Ammon's horn (tissue), 1 donor: ENCODE measurements around the gene GPR62.
A peak's percentile ranks its signal among the peaks of the same experiment; 100 is the strongest.
"Not testable (repeated sequence)": the region's sequence is repeated elsewhere in the genome, so short reads cannot be mapped to it uniquely, and the experiment has no call there.

Source experiments
- DNase-seq: peaks from one replicate; pipeline ENCODE4 v3.0.0-alpha.2; 2016; ENCODE audit warnings: low spot score

GPR62 gene

DNA sequence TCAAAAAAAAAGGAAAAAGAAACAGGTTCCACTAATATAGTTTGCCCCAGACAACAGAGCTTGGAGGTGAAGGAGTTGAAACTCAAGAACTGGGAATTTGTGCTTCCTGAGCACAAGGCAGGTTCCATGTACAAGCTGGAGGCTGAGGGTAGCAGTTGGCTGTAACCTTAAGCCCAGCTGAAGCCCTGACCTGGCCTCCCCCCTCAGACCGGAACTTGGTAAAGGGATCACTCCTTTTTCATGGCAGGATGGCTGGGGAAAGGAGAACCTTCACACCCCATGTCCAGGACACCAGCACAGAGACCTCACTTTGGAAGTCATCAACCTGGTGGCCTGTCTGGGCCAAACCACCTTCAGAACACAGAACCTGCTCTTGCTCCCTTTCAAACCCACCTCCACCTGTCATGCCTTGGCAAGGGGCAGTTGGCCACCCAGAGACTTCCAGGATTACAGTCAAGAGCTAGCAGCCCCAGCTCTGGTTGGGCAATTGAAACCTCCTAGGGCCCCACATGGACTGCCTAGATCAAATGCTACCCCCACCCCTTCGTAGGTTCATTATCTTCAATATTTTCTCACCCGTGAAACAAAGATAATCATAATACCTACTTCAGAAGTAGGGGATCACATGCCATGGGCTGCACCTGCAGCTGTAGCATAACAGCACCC is 37.0 kb downstream of the GPR62 start:
- DNase-seq, result no peak

- DNase-seq, result not testable (repeated sequence)
These were observed 38.5 kb downstream of the GPR62 start for GRCh38 chr3:51993657-51994056.

GRCh38 chr3:51994530-51994929 is 39.3 kb downstream of the GPR62 start:
- no peak for DNase-seq

GRCh38 chr3:51995346-51996163 is 40.4 kb downstream of the GPR62 start, which contains the start of gene RPL29:
Gene RPL29 (minus strand): TSS chr3:51995895. CDS start chr3:51995461, 434 bp downstream.
- peak; percentile 93 for DNase-seq

GRCh38 chr3:51997172-51997571 is 42.0 kb downstream of the GPR62 start:
- DNase-seq, result no peak

GRCh38 chr3:51997935-51998596 is 42.9 kb downstream of the GPR62 start:
- no peak for DNase-seq

- no peak for DNase-seq
These were observed 43.6 kb downstream of the GPR62 start for GRCh38 chr3:51998774-51999173.

GRCh38 chr3:51999846-52000245 is 44.7 kb downstream of the GPR62 start:
- no peak for DNase-seq

- peak; percentile 84 for DNase-seq
These were observed 46.3 kb downstream of the GPR62 start for GRCh38 chr3:52001443-52001974.

DNA sequence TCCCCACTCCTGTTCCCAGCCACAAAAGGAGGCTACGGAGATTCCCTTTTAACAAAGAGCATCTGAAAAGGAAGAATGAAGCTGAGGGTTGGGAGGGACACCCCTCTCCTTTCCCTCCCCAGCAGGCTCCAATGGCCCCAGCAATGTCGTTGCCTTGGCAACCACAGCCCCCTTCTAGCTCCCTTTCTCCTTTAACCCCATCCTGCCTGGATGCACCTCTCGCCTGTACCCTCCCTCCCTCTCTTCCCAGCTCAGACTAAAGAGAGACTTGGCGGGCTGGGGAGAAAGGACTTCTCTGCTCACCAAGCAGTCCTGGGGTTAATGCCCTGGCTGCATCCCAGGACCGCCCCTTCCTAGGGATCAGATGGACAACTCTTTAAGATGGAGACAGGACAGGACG is 47.6 kb downstream of the GPR62 start:
- no peak for DNase-seq

GRCh38 chr3:52004163-52004787 is 49.1 kb downstream of the GPR62 start:
- DNase-seq, result peak; percentile 83

DNA sequence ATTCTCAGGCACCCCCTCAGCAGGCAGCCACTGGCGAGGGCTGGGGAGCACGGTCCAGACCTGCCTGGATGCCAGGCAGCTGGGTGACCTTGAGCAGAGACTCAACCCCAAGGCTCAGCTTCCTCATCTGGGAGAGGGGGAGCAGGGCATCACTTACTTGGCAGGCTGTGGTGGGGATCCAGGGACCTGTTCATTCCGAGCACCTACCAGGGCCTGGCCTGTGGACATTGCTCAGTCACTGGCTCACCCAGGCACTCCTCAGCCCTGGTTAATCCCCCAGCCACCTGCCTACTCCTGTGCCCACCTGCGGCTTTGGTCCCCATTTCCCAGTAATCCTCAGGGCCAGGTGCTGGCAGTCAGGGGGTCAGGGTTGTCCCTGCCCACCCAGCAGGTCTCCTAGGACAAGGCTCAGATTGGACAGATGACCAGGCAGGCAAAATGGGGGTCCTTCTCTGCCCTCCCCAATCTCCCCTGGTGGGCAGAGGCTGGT is 49.8 kb downstream of the GPR62 start:
- DNase-seq, result no peak

- no peak for DNase-seq
These were observed 50.4 kb downstream of the GPR62 start for GRCh38 chr3:52005571-52005986.

- no peak for DNase-seq
These were observed 51.0 kb downstream of the GPR62 start for GRCh38 chr3:52006017-52006819.

- no peak for DNase-seq
These were observed 51.6 kb downstream of the GPR62 start for GRCh38 chr3:52006820-52007133.
